H1 (cell line): ENCODE measurements around the gene CC2D2A. TPM values are rescaled to one million over a fixed set of nuclear protein-coding genes. Genes with fewer than 3 reads are reported as not detected.

ENCODE experiments used
- CTCF ChIA-PET: fragments of 300-600 bp; sonication (Branson Sonifier 250); formaldehyde crosslinking; loops from one replicate; lab custom pipeline; 2021; ENCODE audit not compliant: partially characterized antibody; lab: Charles Lee
- POLR2A ChIA-PET: fragments of 300-600 bp; sonication (Branson Sonifier 250); formaldehyde crosslinking; loops from one replicate; lab custom pipeline; 2021; ENCODE audit warnings: inconsistent platforms; ENCODE audit not compliant: partially characterized antibody; lab: Charles Lee
- DNase-seq, 2 experiments: peaks; one replicate each; pipeline versions ENCODE4 v3.0.0 to v3.0.0-alpha.2; 2010 to 2022; ENCODE audit warnings: low spot score in 2 of 2, low read depth in 1 of 2, mixed read lengths in 1 of 2
- FAIRE-seq: peaks from 2 replicates; lab custom pipeline; 2011; peaks lifted over from hg19 to GRCh38; lab: Jason Lieb, UNC
- H2AFZ ChIP-seq: 2 replicates; pipeline ENCODE4 v1.8.1; 2012; ENCODE audit warnings: low read length, inconsistent platforms
- H2AK5ac ChIP-seq: 2 replicates; pipeline ENCODE4 v1.6.1; 2013; ENCODE audit warnings: low read depth, low read length
- H2BK120ac ChIP-seq: replicated peaks from 2 replicates; pipeline ENCODE3; 2013; ENCODE audit warnings: low read depth, low read length, inconsistent platforms
- H2BK12ac ChIP-seq: 2 replicates; pipeline ENCODE4 v1.6.1; 2013; ENCODE audit warnings: low read depth, low read length
- H2BK15ac ChIP-seq: 2 replicates; pipeline ENCODE4 v1.6.1; 2013; ENCODE audit warnings: low read length
- H2BK20ac ChIP-seq: 2 replicates; pipeline ENCODE4 v1.6.1; 2013; ENCODE audit warnings: low read length
- H2BK5ac ChIP-seq: 2 replicates; pipeline ENCODE4 v1.6.1; 2013; ENCODE audit warnings: low read depth, low read length
- H3K14ac ChIP-seq: 2 replicates; pipeline ENCODE4 v1.6.1; 2013; ENCODE audit warnings: inconsistent platforms; ENCODE audit not compliant: insufficient read length
- H3K18ac ChIP-seq: 2 replicates; pipeline ENCODE4 v1.6.1; 2013; ENCODE audit warnings: low read length; ENCODE audit errors: extremely low read depth
- H3K23ac ChIP-seq: 2 replicates; pipeline ENCODE4 v1.6.1; 2013; ENCODE audit warnings: inconsistent platforms; ENCODE audit not compliant: insufficient read length
- H3K23me2 ChIP-seq: 2 replicates; pipeline ENCODE4 v1.6.1; 2013; ENCODE audit warnings: low read depth, low read length
- H3K27ac ChIP-seq: 2 replicates; pipeline ENCODE4 v1.6.1; 2011; ENCODE audit warnings: low read depth, low read length, inconsistent platforms
- H3K27me3 ChIP-seq, 4 experiments: replicated peaks in 1 of 4; 1 replicate in 1 of 4; 2 replicates in 3 of 4; pipeline versions ENCODE4 v1.6.1 to v1.8.1; 2011 to 2013; ENCODE audit warnings: low read length in 3 of 4, mild to moderate bottlenecking in 3 of 4, inconsistent platforms in 2 of 4, mixed read lengths in 2 of 4, moderate library complexity in 1 of 4; ENCODE audit not compliant: control insufficient read depth in 3 of 4, insufficient read depth in 3 of 4; ENCODE audit errors: extremely low read depth in 1 of 4
- H3K36me3 ChIP-seq, 4 experiments: 2 replicates each; pipeline versions ENCODE4 v1.6.1 to v1.8.1; 2011 to 2013; ENCODE audit warnings: mild to moderate bottlenecking in 4 of 4, low read length in 3 of 4, moderate library complexity in 2 of 4, control low read depth in 1 of 4, inconsistent platforms in 1 of 4; ENCODE audit not compliant: insufficient read depth in 4 of 4, control insufficient read depth in 2 of 4
- H3K4ac ChIP-seq: replicated peaks from 2 replicates; pipeline ENCODE3; 2013; ENCODE audit warnings: low read length, low read depth, mixed read lengths, inconsistent platforms; ENCODE audit not compliant: insufficient read length
- H3K4me1 ChIP-seq, 4 experiments: replicated peaks in 1 of 4; 1 replicate in 1 of 4; 2 replicates in 3 of 4; pipeline versions ENCODE4 v1.6.1 to v1.8.1; 2011 to 2013; ENCODE audit warnings: low read length in 3 of 4, inconsistent platforms in 2 of 4, mixed read lengths in 1 of 4; ENCODE audit not compliant: insufficient read depth in 4 of 4, control insufficient read depth in 3 of 4
- H3K4me2 ChIP-seq, 2 experiments: 2 replicates each; pipeline versions ENCODE4 v1.6.1 to v1.8.1; 2011 to 2013; ENCODE audit warnings: low read depth in 2 of 2, low read length in 2 of 2, control low read depth in 1 of 2, inconsistent platforms in 1 of 2, mild to moderate bottlenecking in 1 of 2; ENCODE audit not compliant: insufficient read depth in 1 of 2
- H3K4me3 ChIP-seq, 4 experiments: fragments of 200-600, 300-600 bp in 1 of 4; sonication (generic), shearing (Covaris generic), sonication (Bioruptor Twin) in 1 of 4; 2 replicates each; pipeline versions ENCODE4 v1.5.1 to v1.8.1; 2011 to 2016; ENCODE audit warnings: low read length in 4 of 4, low read depth in 3 of 4, control low read depth in 2 of 4, inconsistent platforms in 2 of 4, mild to moderate bottlenecking in 2 of 4, mixed read lengths in 1 of 4, moderate library complexity in 1 of 4; ENCODE audit not compliant: insufficient read depth in 2 of 4; ENCODE audit errors: extremely low read depth in 1 of 4
- H3K56ac ChIP-seq: replicated peaks from 2 replicates; pipeline ENCODE3; 2013; ENCODE audit warnings: low read depth, mild to moderate bottlenecking, mixed read lengths, low read length, inconsistent platforms; ENCODE audit not compliant: insufficient read length
- H3K79me1 ChIP-seq: 2 replicates; pipeline ENCODE4 v1.6.1; 2013; ENCODE audit warnings: low read depth, low read length, control low read depth
- H3K79me2 ChIP-seq, 2 experiments: 2 replicates each; pipeline versions ENCODE4 v1.6.1 to v1.8.1; 2012 to 2013; ENCODE audit warnings: low read length in 2 of 2, mild to moderate bottlenecking in 2 of 2, inconsistent platforms in 1 of 2; ENCODE audit not compliant: insufficient read depth in 2 of 2, control insufficient read depth in 1 of 2
- H3K9ac ChIP-seq, 4 experiments: replicated peaks in 1 of 4; 1 replicate in 1 of 4; 2 replicates in 3 of 4; pipeline versions ENCODE4 v1.6.1 to v1.8.1; 2011 to 2013; ENCODE audit warnings: low read depth in 3 of 4, low read length in 3 of 4, control low read depth in 2 of 4, mild to moderate bottlenecking in 2 of 4, moderate library complexity in 2 of 4, inconsistent platforms in 1 of 4; ENCODE audit errors: extremely low read depth in 1 of 4
- H3K9me3 ChIP-seq, 2 experiments: 2 replicates each; pipeline versions ENCODE4 v1.6.1 to v1.8.1; 2012 to 2013; ENCODE audit warnings: mild to moderate bottlenecking in 2 of 2, moderate library complexity in 2 of 2, control low read depth in 1 of 2, inconsistent platforms in 1 of 2, low read depth in 1 of 2, low read length in 1 of 2, mixed read lengths in 1 of 2; ENCODE audit not compliant: insufficient read depth in 2 of 2
- H4K20me1 ChIP-seq, 2 experiments: replicated peaks in 1 of 2; 2 replicates each; pipeline versions ENCODE3 to v1.8.1; 2011 to 2013; ENCODE audit warnings: inconsistent platforms in 2 of 2, low read length in 2 of 2, mild to moderate bottlenecking in 1 of 2; ENCODE audit not compliant: insufficient read depth in 2 of 2, control insufficient read depth in 1 of 2
- H4K5ac ChIP-seq: 2 replicates; pipeline ENCODE4 v1.6.1; 2013; ENCODE audit warnings: low read length, low read depth, mixed read lengths, inconsistent platforms; ENCODE audit not compliant: insufficient read length
- H4K8ac ChIP-seq: 2 replicates; pipeline ENCODE4 v1.8.0; 2013; ENCODE audit warnings: mild to moderate bottlenecking, moderate library complexity, low read length, inconsistent platforms; ENCODE audit not compliant: insufficient read depth; ENCODE audit errors: extremely low read depth
- H4K91ac ChIP-seq: replicated peaks from 2 replicates; pipeline ENCODE3; 2013; ENCODE audit warnings: low read length, mixed read lengths, inconsistent platforms; ENCODE audit not compliant: insufficient read length
- CREB1 ChIP-seq: IDR thresholded peaks from 2 replicates; pipeline ENCODE4 v1.6.1; 2012; ENCODE audit warnings: inconsistent platforms
- WGBS, 2 experiments: shearing (Covaris generic) in 1 of 2; methylation state at CpG; one replicate each; pipeline versions ENCODE4 v1.1.6 to v1.1.7; 2013 to 2015; ENCODE audit warnings: low lambda C conversion rate in 2 of 2, mixed read lengths in 2 of 2, inconsistent platforms in 1 of 2, low coverage in 1 of 2, missing lambda C conversion rate in 1 of 2; ENCODE audit not compliant: insufficient replicate concordance in 2 of 2, insufficient coverage in 1 of 2, insufficient read length in 1 of 2; ENCODE audit errors: extremely low coverage in 1 of 2, missing lambda C conversion rate in 1 of 2; 5-methylcytosine and 5-hydroxymethylcytosine counted together
- polyA plus RNA-seq, 7 experiments: library from polyadenylated mRNA; depleted of rRNA in 3 of 7; stranded (reverse) in 5 of 7; unstranded in 2 of 7; fragments of >200 nt in 5 of 7; fragments of 200-250 nt in 2 of 7; gene quantifications; 1 replicate in 5 of 7; 2 replicates in 1 of 7; 4 replicates in 1 of 7; pipeline versions ENCODE4 v1.2.1 to v1.2.3, GENCODE V29; 2011 to 2013; ENCODE audit warnings: missing spikeins in 2 of 7, mixed read lengths in 2 of 7
- total RNA-seq: library from RNA; stranded (reverse); fragmentation: NEBNext Ultra II Directional; extraction: Animal tissue kit (Norgen Biotek cat#: 25700); gene quantifications from 2 replicates; pipeline ENCODE4 v1.2.1, GENCODE V29; 2021

The CC2D2A gene
- total and polyA plus RNA-seq, 2 of the 8 experiments (the other 6 are each of a cell fraction or from before 2014, with no cell fraction given), result 11.0 to 12.2 TPM

- H2BK120ac ChIP-seq, result no peak overlapping the region
- H2AFZ ChIP-seq, result no peak overlapping the region
- H2BK15ac ChIP-seq, result no peak overlapping the region
- H3K4me2 ChIP-seq, result no peak overlapping the region
- no peaks in the 10 kb centered on the region for H3K79me2 ChIP-seq
- 88% methylated on average over 2 of the region's 2 CpGs; no CpG with 5 or more reads in 1 of the 2 experiments for WGBS, 2 experiments
- no peaks in the 10 kb centered on the region for H3K79me1 ChIP-seq
- H2AK5ac ChIP-seq, result no peak overlapping the region
- H2BK12ac ChIP-seq, result no peak overlapping the region
- H3K23me2 ChIP-seq, result no peaks in the 10 kb centered on the region
- H3K27me3 ChIP-seq, result no peaks in the 10 kb centered on the region
- H3K36me3 ChIP-seq, result no peaks in the 10 kb centered on the region
- POLR2A ChIA-PET, result no interaction called here
- FAIRE-seq (no peak), DNase-seq (no peak)
- no peak overlapping the region for H3K14ac ChIP-seq
- H3K4ac ChIP-seq, result no peak overlapping the region
- TF ChIP-seq CREB1, result no peak
- H4K5ac ChIP-seq, result no peak overlapping the region
- no peak overlapping the region for H3K18ac ChIP-seq
- no peak overlapping the region for H4K8ac ChIP-seq
- H3K9ac ChIP-seq, result no peak overlapping the region
- H3K56ac ChIP-seq, result no peak overlapping the region
- no peaks in the 10 kb centered on the region for H3K9me3 ChIP-seq
- no peaks in the 10 kb centered on the region for H3K4me1 ChIP-seq
- H3K4me3 ChIP-seq, result no peak overlapping the region
- no peaks in the 10 kb centered on the region for H4K20me1 ChIP-seq
- no peak overlapping the region for H4K91ac ChIP-seq
- no peak overlapping the region for H3K23ac ChIP-seq
- CTCF ChIA-PET, result interaction anchor here (1.1 to 6.6 kb wide), 20 partner anchors 12 to 424 kb away, joined by 3 to 72 read pairs (median 6); partner anchors contain the start of gene CC2D2A
- H3K27ac ChIP-seq, result no peak overlapping the region
- H2BK5ac ChIP-seq, result no peak overlapping the region
- no peak overlapping the region for H2BK20ac ChIP-seq
Observed at GRCh38 chr4:15458616-15459015, 11.1 kb upstream of the CC2D2A start.
